HG02678 (cell line): Measurements from ENCODE around the gene PCDH18.
A peak's percentile ranks its signal among the peaks of the same experiment; 100 is the strongest.
"Not testable (repeated sequence)": the region's sequence is repeated elsewhere in the genome, so short reads cannot be mapped to it uniquely, and the experiment has no call there.

Experiments used
- ATAC-seq: cut with Tn5 transposase; IDR thresholded peaks from one replicate; pipeline ENCODE4 v1.9.1; 2021; ENCODE audit warnings: mild to moderate bottlenecking, moderate library complexity; ENCODE audit not compliant: unreplicated experiment

PCDH18 gene

DNA sequence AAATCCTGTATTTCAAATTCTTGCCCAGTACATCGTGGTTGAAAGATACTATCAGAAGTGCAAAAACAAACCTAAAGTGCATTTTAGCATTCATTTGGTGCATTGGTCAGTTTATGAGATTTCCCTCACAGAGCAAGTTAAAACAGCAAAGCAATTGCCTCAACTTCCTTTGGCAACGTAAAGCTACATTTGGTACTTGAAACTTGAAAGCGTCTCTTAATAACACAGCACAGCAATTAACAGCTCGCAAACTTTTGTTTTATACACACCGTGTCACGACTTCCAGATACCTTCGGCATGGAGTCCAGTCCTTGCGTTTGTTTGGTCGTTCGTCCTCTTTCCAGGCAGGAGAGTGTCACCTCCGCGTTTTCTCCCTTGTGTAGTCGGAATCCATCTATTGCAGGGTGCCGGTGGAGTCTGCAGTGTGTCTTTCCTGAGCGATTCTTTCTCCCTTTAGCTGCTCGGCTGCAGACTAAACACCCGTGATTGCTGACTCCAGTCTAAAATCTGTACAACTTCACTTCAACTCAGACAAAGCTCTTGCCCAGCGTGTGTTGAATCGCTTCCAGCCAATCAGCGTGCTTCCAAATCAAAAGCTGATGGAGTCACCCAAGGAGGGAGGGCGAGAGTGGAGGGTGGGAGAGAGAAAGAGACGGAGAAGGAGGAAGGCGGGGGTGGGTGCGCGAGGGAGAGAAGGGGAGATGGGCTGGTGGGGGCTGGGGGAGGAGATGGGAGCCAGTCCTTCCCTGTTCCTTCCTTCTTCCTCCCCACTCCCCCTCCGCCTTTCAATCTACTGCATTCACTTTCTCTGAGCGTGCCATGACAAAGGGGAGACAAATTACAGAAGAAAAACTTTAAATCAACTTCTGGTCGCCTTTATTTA lies at the start of gene PCDH18:
TSS of gene PCDH18 (minus strand) at position 509 of the 883 bp plus-strand sequence. CDS start at position 103, 406 bp downstream.
- ATAC-seq, result peak; percentile 47

GRCh38 chr4:137576446-137576845 lies 44.2 kb upstream of the PCDH18 start:
- ATAC-seq, result no peak

DNA sequence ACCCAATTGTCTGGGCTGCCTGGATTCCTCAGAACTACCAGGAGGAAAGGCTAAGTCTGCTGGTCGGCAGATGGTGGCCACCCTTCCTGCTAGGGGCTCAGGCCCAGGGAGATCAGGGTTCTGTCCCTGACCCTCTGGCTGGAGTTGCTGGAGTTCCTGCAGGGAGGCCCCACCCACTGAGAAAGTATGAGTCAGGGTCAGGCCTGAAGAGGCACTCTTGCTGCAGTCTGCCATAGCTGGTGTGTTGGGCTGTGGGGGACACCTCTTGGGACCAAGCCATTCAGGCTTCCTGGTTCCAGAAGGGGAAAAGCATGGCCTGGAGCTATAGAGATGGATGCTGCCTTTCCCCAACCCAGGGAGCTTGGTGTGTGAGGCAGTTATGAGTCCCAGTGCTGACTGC lies 40.4 kb upstream of the PCDH18 start:
- no peak for ATAC-seq

DNA sequence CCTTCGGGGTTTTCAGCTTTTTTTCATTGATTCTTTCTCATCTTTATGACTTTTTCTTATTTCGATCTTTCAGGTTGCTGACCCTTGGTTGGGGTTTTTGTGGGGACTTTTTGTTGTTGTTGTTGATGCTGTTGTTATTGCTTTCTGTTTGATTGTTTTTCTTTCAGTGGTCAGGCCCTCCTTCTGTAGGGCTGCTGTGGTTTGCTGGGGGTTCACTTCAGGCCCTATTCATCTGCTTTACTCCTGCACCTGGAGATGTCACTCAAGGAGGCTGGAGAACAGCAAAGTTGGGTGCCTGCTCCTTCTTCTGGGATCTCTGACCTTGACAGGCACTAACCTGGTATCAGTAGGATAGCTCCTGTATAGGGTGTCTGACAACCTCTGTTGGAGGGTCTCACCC lies 39.9 kb upstream of the PCDH18 start:
- no peak for ATAC-seq

- no peak for ATAC-seq
Measured at GRCh38 chr4:137559801-137560200, 27.5 kb upstream of the PCDH18 start.

DNA sequence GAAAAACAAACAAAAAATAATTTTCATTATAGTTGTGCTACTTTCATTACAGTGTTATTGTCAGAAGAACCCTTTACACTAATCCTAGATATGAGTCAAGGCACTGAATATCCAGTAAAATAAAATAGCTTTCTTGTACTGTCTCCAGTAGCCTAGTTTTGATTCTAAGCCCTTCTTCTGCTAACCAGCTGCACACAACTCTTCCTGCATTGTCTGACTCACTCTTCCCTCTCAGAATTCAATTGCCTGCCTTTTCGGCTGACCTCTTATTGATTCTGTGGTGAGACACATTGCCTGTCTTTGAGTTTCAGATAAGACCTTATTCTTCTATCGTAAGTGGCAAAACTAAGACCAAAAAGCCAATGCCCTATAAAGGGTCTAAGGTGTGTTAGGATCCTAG lies 26.7 kb upstream of the PCDH18 start:
- ATAC-seq, result no peak

GRCh38 chr4:137545461-137545861 lies 13.2 kb upstream of the PCDH18 start:
- ATAC-seq, result no peak

DNA sequence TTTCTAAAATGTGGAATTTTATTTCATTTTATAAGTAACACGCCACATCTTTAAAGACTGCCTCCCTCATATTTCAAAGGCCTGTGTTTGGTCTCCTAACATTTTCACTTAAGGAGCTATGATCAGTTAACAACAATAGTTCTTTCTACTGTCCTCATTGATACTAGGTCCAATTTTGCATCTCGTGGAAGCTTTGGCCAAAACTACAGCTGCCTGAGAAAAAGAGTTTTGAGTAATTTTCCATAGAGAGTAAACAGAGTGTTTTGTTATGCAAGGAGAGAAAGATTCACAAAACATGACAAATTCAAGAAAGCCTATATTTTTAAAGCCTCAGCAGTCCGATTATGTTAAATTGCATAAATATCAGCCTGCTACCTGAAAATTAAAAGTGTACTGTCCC lies 11.4 kb upstream of the PCDH18 start:
- no peak for ATAC-seq

GRCh38 chr4:137543198-137543597 lies 10.9 kb upstream of the PCDH18 start:
- no peak for ATAC-seq

DNA sequence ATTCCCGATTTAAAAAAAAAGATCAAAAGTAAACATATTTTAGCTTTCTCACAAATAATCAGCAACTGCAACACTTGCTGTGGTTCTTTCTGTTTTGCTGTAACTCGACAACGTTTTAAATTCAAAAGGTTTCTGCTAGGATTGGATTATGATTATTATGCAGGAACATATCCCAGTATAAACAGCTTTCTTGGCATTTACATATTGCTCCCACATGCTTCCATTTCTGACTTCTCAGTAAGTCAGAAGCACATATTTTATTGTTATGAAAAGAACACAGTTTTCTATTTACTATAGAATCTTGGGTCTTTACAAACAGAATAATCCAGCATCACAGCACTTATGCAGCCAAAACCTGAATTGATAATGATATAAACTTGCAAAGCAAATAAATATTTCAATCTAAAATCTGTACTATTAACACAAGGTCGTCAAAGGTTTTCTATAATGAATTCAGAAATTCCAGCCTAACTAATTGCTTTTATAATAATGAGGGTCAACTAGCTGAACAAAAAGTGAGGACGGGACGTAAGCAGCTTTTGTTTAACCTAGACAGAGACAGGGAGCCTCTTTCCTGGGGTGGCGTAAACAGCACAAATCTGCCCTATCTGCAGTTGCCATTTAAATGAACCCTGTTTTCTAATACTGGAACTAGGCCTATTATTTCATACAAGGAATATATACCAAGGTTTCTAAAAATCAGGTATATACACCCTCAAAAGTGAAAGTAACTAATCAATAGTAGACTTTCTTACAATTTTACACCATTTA lies 9.8 kb upstream of the PCDH18 start:
- no peak for ATAC-seq

GRCh38 chr4:137541181-137541580 lies 8.9 kb upstream of the PCDH18 start:
- no peak for ATAC-seq

DNA sequence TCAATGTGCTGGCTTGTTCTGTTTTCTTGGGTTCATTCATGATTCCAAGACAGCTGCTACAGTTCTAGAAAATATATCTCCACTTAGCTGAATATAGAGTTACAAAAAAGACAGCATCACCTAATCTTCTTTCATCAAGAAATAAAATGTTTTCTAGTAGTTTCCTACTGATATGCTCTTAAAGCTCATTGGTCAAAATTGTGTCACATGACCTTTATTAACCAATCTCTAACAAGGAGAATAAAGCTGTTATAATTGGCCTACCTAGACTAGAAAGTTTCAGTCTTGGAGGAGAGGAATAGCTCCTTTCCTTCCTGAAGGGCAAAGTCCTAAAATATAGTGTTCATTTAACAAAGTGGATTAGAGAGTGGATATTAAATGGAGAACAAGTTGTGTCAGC lies 8.1 kb upstream of the PCDH18 start:
- no peak for ATAC-seq

DNA sequence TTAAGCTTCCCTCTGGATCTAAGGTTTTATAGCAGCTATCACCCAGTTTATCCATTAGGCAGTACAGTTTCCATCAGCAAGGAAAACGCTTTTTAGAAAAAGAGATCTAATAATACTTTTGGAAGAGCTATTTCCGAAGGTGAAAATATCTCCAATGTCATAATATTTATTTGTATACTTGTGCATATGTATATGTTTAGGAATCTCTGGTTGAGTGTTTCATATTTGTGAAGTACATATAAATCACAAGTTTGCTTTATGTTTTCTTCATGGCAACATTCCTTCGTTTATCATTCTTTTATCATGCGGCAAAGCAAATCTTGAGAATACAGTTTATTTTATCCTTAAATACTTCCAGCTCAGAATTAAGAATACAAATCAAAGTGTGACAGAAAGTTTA lies 6.2 kb upstream of the PCDH18 start:
- no peak for ATAC-seq

GRCh38 chr4:137537807-137538206 lies 5.5 kb upstream of the PCDH18 start:
- not testable (repeated sequence) for ATAC-seq

DNA sequence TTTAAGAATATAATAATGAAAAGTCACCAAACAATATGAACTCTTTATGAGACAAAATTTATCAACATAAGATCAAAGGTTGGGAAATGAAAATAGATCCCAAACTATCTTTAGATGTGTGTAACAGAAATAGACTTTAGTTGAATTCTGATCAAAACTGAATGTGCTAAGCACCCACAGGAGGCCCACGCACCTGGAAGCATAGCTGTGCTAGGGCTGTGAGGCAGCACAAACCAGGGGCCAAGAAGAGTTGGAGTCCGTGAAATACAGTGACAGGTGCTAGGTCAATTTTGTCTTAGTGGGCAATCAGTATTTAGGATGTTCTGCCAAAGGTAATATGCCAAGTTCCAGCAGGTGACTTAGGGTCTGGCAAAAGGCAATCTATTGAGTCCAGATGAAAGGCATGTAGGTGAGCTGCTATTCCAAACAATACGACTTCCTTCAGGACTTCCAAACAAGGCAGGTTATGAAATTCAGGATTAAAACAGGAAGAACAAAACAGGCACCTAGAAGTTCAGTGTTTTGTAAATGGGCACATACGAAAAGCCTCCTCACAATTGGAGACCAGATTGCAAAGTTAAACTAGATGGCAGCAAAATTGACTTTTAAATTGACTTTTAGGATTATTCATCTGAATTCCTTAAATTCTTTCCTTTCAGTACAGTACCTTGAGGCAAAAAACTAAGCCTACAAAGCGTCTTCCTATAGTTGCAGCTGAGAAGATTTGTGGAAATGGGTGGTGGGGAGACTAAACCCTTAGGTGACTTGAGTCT lies 4.7 kb upstream of the PCDH18 start:
- no peak for ATAC-seq

GRCh38 chr4:137535718-137536117 lies 3.4 kb upstream of the PCDH18 start:
- no peak for ATAC-seq

DNA sequence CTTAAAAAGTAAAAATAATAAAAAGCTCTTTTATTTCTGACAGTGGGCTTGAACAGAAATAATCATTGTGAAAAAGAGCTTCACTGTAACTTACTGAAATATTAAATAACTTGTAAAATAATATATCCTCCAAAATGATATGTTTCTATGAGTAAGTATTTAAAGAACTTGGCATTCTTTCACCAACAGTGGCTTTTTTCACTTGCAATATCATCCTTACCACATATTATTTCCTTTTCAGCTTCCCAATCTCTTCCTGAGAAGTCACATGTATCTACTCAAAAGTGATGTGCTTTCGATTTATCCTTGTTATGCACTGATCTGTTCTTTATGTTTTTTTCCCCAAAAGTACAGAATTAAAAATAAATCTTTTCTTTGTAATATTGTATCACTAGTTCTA lies 2.2 kb upstream of the PCDH18 start:
- no peak for ATAC-seq

GRCh38 chr4:137533855-137534254 lies 1.6 kb upstream of the PCDH18 start:
- ATAC-seq, result no peak

DNA sequence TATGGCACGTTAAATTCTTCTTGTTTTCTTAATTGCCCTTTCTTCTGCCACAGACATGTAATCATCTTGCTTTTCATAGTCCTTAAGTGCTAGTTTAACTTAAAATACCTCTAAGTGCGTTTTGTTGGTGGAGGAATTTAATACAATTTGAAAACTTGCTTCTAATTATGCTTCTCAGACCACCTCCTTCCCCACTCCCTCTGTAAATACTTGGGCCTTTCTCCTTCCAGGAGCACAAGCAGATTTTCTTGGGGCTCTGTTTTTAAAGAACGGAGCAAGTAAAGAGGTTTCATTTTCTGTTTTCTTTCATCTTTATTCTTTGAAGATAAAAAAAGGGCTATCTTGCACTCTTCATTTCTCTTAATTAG lies 559 bp upstream of the PCDH18 start:
- no peak for ATAC-seq

DNA sequence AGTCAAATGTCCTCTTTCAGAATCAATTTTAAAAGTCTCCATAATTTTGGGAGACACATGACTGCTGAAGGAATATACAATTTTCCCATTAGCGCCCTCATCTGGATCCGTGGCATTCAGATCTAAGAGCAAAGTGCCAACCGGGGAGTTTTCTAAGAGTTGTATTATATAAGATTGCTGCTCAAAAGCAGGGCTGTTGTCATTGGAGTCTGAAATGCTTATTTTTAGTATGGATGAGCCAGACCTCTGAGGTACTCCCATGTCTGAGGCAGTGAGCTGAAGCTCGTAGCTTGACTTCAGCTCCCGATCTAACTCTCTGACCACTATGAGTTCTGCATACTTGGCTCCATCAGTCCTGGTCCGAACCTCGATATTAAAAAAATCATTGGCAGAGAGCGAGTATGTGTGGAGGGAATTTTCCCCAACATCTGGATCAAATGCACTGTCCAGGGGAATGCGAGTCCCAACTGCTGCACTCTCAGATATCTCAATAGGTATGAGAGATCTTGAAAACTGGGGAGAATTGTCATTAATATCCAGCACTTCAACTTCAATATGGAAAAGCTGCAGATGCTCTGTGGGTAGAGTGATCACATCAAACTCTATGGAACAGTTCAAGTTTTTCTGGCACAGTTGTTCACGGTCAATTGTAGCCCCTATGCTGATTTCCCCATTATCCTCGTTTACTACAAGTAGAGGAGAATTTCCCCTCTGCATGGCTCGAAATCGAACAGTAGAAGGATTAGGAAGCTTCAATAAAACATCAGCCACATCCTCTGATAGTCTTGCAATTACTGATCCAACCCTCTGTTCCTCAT lies 917 bp downstream of the PCDH18 start:
- no peak for ATAC-seq

DNA sequence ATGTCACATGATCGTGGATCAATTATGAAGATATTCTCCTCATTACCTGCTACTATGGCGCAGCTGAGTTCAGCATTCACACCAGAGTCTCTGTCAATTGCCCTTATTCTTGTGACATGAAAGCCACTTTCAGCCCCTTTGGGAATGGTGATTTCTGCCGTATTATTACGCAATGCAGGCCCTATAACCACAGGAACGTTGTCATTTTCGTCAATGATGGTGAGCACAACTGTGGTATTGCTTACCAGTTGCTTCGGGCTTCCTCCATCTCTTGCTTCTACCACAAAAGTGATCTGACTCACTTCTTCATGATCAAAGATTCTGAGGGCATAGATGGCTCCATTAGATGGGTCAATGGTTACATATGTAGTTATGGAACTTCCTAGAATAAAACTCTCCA lies 2.1 kb downstream of the PCDH18 start:
- ATAC-seq, result no peak
